Calu3 (cell line): ENCODE data around the gene TBX19. TPM values are rescaled to one million over a fixed set of nuclear protein-coding genes. Genes with fewer than 3 reads are reported as not detected.

Source experiments
- BruUV-seq: library from RNA; stranded (reverse); fragments of 400-500 nt; replicated peaks from 2 replicates; lab custom pipeline; 2021; lab: Mats Ljungman, UMichigan
- CTCF ChIA-PET: fragments of 300-600 bp; sonication (Branson Sonifier 250); formaldehyde crosslinking; loops from one replicate; lab custom pipeline; 2022; ENCODE audit warnings: antibody characterized with exemption; lab: Charles Lee
- DNase-seq: peaks from one replicate; pipeline ENCODE4 v3.0.0; 2022
- H3K27ac Mint-ChIP-seq: one replicate; pipeline ENCODE4 v1.8.0; 2022; ENCODE audit warnings: mixed read lengths; ENCODE audit not compliant: unreplicated experiment
- H3K27me3 Mint-ChIP-seq: one replicate; pipeline ENCODE4 v1.8.0; 2022; ENCODE audit warnings: mixed read lengths; ENCODE audit not compliant: unreplicated experiment
- H3K36me3 Mint-ChIP-seq: one replicate; pipeline ENCODE4 v1.8.0; 2022; ENCODE audit warnings: mild to moderate bottlenecking, moderate library complexity, mixed read lengths; ENCODE audit not compliant: insufficient read depth, unreplicated experiment
- H3K4me1 Mint-ChIP-seq: one replicate; pipeline ENCODE4 v1.8.0; 2022; ENCODE audit warnings: mild to moderate bottlenecking, low read depth, mixed read lengths; ENCODE audit not compliant: unreplicated experiment
- H3K4me3 Mint-ChIP-seq: one replicate; pipeline ENCODE4 v1.8.0; 2022; ENCODE audit warnings: mild to moderate bottlenecking, low read depth, moderate library complexity, mixed read lengths; ENCODE audit not compliant: unreplicated experiment
- H3K9me3 Mint-ChIP-seq: one replicate; pipeline ENCODE4 v1.8.0; 2022; ENCODE audit warnings: low read depth, mixed read lengths; ENCODE audit not compliant: unreplicated experiment
- CTCF ChIP-seq: fragments of 200-600 bp; IDR thresholded peaks from one replicate; pipeline ENCODE4 v1.8.0; 2022; ENCODE audit warnings: antibody characterized with exemption; ENCODE audit not compliant: unreplicated experiment
- intact Hi-C: fragments of 100-400 bp; cut with micrococcal nuclease; formaldehyde crosslinking; loops from one replicate; pipeline ENCODE4 v1.10.0; 2022; ENCODE audit not compliant: unreplicated experiment
- total RNA-seq: library from RNA; stranded (reverse); gene quantifications from 2 replicates; pipeline ENCODE4 v1.2.3, GENCODE V29; 2022

The TBX19 gene
- total RNA-seq, 1 experiment from 2014 or later = 3.5 TPM

- Mint-ChIP-seq H3K9me3 (peaks cover 2% of the 10 kb centered on the region), H3K4me1 (peaks cover 14% of the 10 kb centered on the region), H3K4me3 (no peak overlapping the region), H3K36me3 (peaks cover 6% of the 10 kb centered on the region), H3K27me3 (no peaks in the 10 kb centered on the region), H3K27ac (no peak overlapping the region)
- intact Hi-C loops = no loop called here
- no peak for DNase-seq
- no peak for TF ChIP-seq CTCF
- no TSS peak for BruUV-seq
- CTCF ChIA-PET = no interaction called here
Observed at GRCh38 chr1:168259567-168259966, 21.1 kb upstream of the TBX19 start.

- H3K36me3 Mint-ChIP-seq = peaks cover 6% of the 10 kb centered on the region
- TF ChIP-seq CTCF = no peak
- H3K4me1 Mint-ChIP-seq = peaks cover 14% of the 10 kb centered on the region
- BruUV-seq = no TSS peak
- no peak overlapping the region for H3K4me3 Mint-ChIP-seq
- intact Hi-C loops = no loop called here
- no peaks in the 10 kb centered on the region for H3K27me3 Mint-ChIP-seq
- CTCF ChIA-PET = interaction anchor here (0.5 kb wide), 1 partner anchor 25 kb away, joined by 5 read pairs; no protein-coding TSS in a partner anchor
- peaks cover 2% of the 10 kb centered on the region for H3K9me3 Mint-ChIP-seq
- no peak overlapping the region for H3K27ac Mint-ChIP-seq
- DNase-seq = no peak
Observed at GRCh38 chr1:168260393-168260792, 20.3 kb upstream of the TBX19 start.

- no peak for DNase-seq
- H3K36me3 Mint-ChIP-seq = peaks cover 6% of the 10 kb centered on the region
- no peak overlapping the region for H3K27ac Mint-ChIP-seq
- peaks cover 14% of the 10 kb centered on the region for H3K4me1 Mint-ChIP-seq
- H3K4me3 Mint-ChIP-seq = no peak overlapping the region
- no peaks in the 10 kb centered on the region for H3K27me3 Mint-ChIP-seq
- peaks cover 2% of the 10 kb centered on the region for H3K9me3 Mint-ChIP-seq
- intact Hi-C loops = no loop called here
- BruUV-seq = no TSS peak
- TF ChIP-seq CTCF = no peak
- CTCF ChIA-PET = interaction anchor here (1.0 kb wide), 1 partner anchor 26 kb away, joined by 3 read pairs; no protein-coding TSS in a partner anchor
Observed at GRCh38 chr1:168261390-168261789, 19.3 kb upstream of the TBX19 start.

GRCh38 chr1:168263130-168263529 lies 17.5 kb upstream of the TBX19 start:
- CTCF ChIA-PET = no interaction called here
- H3K4me3 Mint-ChIP-seq = no peak overlapping the region
- H3K36me3 Mint-ChIP-seq = no peaks in the 10 kb centered on the region
- no TSS peak for BruUV-seq
- no peak for DNase-seq
- no peak overlapping the region for H3K27ac Mint-ChIP-seq
- intact Hi-C loops = no loop called here
- peaks cover 14% of the 10 kb centered on the region for H3K4me1 Mint-ChIP-seq
- no peaks in the 10 kb centered on the region for H3K9me3 Mint-ChIP-seq
- TF ChIP-seq CTCF = no peak
- H3K27me3 Mint-ChIP-seq = no peaks in the 10 kb centered on the region
